Gastroesophageal sphincter (tissue), 3 donors: ENCODE measurements around the gene SMARCE1.

Experiments used
- EP300 ChIP-seq: sonication (generic); formaldehyde crosslinking; IDR thresholded peaks from one replicate; pipeline ENCODE4 v1.6.1; 2017; ENCODE audit warnings: antibody characterized with exemption, mild to moderate bottlenecking
- POLR2A ChIP-seq, 2 donors: fragments of 450-650 bp; IDR thresholded peaks; one replicate each; pipeline ENCODE4 v1.6.1; 2017; ENCODE audit warnings: antibody characterized with exemption in 2 of 2, mild to moderate bottlenecking in 2 of 2, moderate library complexity in 1 of 2
- TF ChIP-seq, protein P1 (sequence below), 4 experiments: fragments of 200-600 bp in 2 of 4; fragments of 450-650 bp in 2 of 4; sonication (generic) in 1 of 4; IDR thresholded peaks; one replicate each; pipeline ENCODE4 v1.5.1; 2017 to 2019; ENCODE audit warnings: antibody characterized with exemption in 4 of 4, mild to moderate bottlenecking in 2 of 4, moderate library complexity in 2 of 4

GRCh38 chr17:40625311-40625710 is 22.3 kb downstream of the SMARCE1 start:
- TF ChIP-seq EP300 (no peak), POLR2A (IDR thresholded peaks at IDR 0.05) (no peak)
- TF ChIP-seq, protein P1, sequence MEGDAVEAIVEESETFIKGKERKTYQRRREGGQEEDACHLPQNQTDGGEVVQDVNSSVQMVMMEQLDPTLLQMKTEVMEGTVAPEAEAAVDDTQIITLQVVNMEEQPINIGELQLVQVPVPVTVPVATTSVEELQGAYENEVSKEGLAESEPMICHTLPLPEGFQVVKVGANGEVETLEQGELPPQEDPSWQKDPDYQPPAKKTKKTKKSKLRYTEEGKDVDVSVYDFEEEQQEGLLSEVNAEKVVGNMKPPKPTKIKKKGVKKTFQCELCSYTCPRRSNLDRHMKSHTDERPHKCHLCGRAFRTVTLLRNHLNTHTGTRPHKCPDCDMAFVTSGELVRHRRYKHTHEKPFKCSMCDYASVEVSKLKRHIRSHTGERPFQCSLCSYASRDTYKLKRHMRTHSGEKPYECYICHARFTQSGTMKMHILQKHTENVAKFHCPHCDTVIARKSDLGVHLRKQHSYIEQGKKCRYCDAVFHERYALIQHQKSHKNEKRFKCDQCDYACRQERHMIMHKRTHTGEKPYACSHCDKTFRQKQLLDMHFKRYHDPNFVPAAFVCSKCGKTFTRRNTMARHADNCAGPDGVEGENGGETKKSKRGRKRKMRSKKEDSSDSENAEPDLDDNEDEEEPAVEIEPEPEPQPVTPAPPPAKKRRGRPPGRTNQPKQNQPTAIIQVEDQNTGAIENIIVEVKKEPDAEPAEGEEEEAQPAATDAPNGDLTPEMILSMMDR (IDR thresholded peaks at IDR 0.05), result no peak
